SK-N-SH treated with all-trans-retinoic acid at 6 μM for 48 hours (cell line): Measurements from ENCODE around the gene TMEM91.

ENCODE experiments used
- BACH2 ChIP-seq: fragments of 250-450 bp; sonication (Bioruptor Pico); IDR thresholded peaks from 2 replicates; pipeline ENCODE4 v1.9.0; 2021; ENCODE audit warnings: mild to moderate bottlenecking, borderline replicate concordance
- CREB5 ChIP-seq: fragments of 250-450 bp; sonication (Bioruptor Pico); IDR thresholded peaks from 2 replicates; pipeline ENCODE4 v1.5.1; 2020; ENCODE audit warnings: low read depth, mild to moderate bottlenecking, moderate library complexity
- CSDC2 ChIP-seq: fragments of 250-450 bp; sonication (Bioruptor Pico); IDR thresholded peaks from 2 replicates; pipeline ENCODE4 v1.5.0; 2020; ENCODE audit warnings: mild to moderate bottlenecking, moderate library complexity
- CSRNP3 ChIP-seq: fragments of 250-450 bp; sonication (Bioruptor Pico); IDR thresholded peaks from 2 replicates; pipeline ENCODE4 v1.5.1; 2021; ENCODE audit warnings: mild to moderate bottlenecking, moderate library complexity
- GLIS3 ChIP-seq: fragments of 250-450 bp; sonication (Bioruptor Pico); IDR thresholded peaks from 2 replicates; pipeline ENCODE4 v1.5.0; 2020; ENCODE audit warnings: mild to moderate bottlenecking, moderate library complexity
- ISL1 ChIP-seq: fragments of 250-450 bp; sonication (Bioruptor Pico); IDR thresholded peaks from 2 replicates; pipeline ENCODE4 v2.1.2; 2022; ENCODE audit warnings: mild to moderate bottlenecking, moderate library complexity
- PATZ1 ChIP-seq: fragments of 250-450 bp; sonication (Bioruptor Pico); IDR thresholded peaks from 2 replicates; pipeline ENCODE4 v1.8.0; 2020; ENCODE audit warnings: mild to moderate bottlenecking, moderate library complexity, borderline replicate concordance
- RARB ChIP-seq: fragments of 250-450 bp; sonication (Bioruptor Pico); IDR thresholded peaks from 2 replicates; pipeline ENCODE4 v1.8.0; 2021; ENCODE audit warnings: mild to moderate bottlenecking, moderate library complexity
- SNAI2 ChIP-seq: fragments of 250-450 bp; sonication (Bioruptor Pico); IDR thresholded peaks from 2 replicates; pipeline ENCODE4 v1.5.0; 2020; ENCODE audit warnings: mild to moderate bottlenecking, moderate library complexity
- TSHZ2 ChIP-seq: fragments of 250-450 bp; sonication (Bioruptor Pico); IDR thresholded peaks from 2 replicates; pipeline ENCODE4 v1.5.0; 2020; ENCODE audit warnings: mild to moderate bottlenecking, moderate library complexity
- ZC3H10 ChIP-seq: fragments of 250-450 bp; sonication (Bioruptor Pico); IDR thresholded peaks from 2 replicates; pipeline ENCODE4 v1.5.1; 2021; ENCODE audit warnings: mild to moderate bottlenecking, moderate library complexity
- ZFP3 ChIP-seq: fragments of 250-450 bp; sonication (Bioruptor Pico); IDR thresholded peaks from 2 replicates; pipeline ENCODE4 v1.5.0; 2020; ENCODE audit warnings: mild to moderate bottlenecking, moderate library complexity
- ZFP30 ChIP-seq: fragments of 450-650 bp; formaldehyde crosslinking; IDR thresholded peaks from 2 replicates; pipeline ENCODE4 v1.5.0; 2022; ENCODE audit warnings: mild to moderate bottlenecking, moderate library complexity

GRCh38 chr19:41422456-41422855 lies 46.1 kb downstream of the TMEM91 start:
- TF ChIP-seq PATZ1 (CRISPR knock-in tag) (no peak), GLIS3 (no peak), CSDC2 (CRISPR knock-in tag) (no peak), SNAI2 (CRISPR knock-in tag) (no peak), ZFP30 (CRISPR knock-in tag) (no peak), ZFP3 (CRISPR knock-in tag) (no peak), TSHZ2 (no peak), RARB (CRISPR knock-in tag) (no peak), CSRNP3 (CRISPR knock-in tag) (no peak), ISL1 (no peak), BACH2 (CRISPR knock-in tag) (no peak), ZC3H10 (CRISPR knock-in tag) (no peak), CREB5 (CRISPR knock-in tag) (no peak)
